Breast epithelium (tissue), 3 donors: ENCODE measurements around the gene GRHL3.

Experiments used
- POLR2A ChIP-seq: fragments of 450-650 bp; IDR thresholded peaks from one replicate; pipeline ENCODE4 v1.6.1; 2016; ENCODE audit warnings: antibody characterized with exemption, mild to moderate bottlenecking, moderate library complexity
- POLR2AphosphoS5 ChIP-seq, 3 donors: sonication (generic); formaldehyde crosslinking; IDR thresholded peaks; one replicate each; pipeline ENCODE4 v1.6.1; 2017; ENCODE audit warnings: antibody characterized with exemption in 3 of 3
- TF ChIP-seq, protein P1 (sequence below), 3 donors: fragments of 450-650 bp; IDR thresholded peaks; one replicate each; pipeline ENCODE4 v1.5.1; 2016 to 2017; ENCODE audit warnings: antibody characterized with exemption in 3 of 3, mild to moderate bottlenecking in 3 of 3, moderate library complexity in 3 of 3

DNA sequence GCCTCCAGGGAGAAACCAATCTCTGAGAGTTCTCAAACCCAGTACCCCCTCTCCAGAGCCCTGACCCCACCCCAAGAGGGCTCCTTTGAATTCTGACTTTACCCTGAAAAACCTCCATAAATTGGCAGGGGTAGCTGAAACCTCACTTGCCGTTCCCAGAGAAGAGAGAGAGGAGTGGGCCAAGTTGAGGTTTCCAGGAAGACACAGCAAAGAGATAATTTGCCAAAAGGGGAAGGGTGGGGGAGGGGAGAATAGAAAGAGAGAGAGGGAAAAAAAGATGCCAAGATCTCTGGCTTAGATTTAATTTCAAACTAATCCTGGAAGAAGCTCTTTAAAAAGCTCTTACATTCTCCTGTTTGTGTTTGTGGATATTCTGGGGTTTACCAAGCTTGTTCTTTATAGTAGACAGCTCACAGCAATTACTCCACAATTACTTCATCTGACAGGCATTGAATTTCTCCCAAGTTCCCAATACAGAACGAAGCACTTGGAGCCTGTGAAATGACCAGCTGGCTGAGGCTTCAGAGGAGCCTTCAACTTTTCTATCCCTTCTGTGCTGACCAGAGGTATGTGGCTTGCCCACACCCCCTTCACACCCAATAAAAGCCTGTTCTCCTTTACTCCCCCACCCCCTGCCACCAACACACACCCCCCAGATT is 1.1 kb upstream of the GRHL3 start:
- TF ChIP-seq POLR2A (no peak), POLR2AphosphoS5 (IDR thresholded peaks at IDR 0.05) (no peak)
- TF ChIP-seq, protein P1, sequence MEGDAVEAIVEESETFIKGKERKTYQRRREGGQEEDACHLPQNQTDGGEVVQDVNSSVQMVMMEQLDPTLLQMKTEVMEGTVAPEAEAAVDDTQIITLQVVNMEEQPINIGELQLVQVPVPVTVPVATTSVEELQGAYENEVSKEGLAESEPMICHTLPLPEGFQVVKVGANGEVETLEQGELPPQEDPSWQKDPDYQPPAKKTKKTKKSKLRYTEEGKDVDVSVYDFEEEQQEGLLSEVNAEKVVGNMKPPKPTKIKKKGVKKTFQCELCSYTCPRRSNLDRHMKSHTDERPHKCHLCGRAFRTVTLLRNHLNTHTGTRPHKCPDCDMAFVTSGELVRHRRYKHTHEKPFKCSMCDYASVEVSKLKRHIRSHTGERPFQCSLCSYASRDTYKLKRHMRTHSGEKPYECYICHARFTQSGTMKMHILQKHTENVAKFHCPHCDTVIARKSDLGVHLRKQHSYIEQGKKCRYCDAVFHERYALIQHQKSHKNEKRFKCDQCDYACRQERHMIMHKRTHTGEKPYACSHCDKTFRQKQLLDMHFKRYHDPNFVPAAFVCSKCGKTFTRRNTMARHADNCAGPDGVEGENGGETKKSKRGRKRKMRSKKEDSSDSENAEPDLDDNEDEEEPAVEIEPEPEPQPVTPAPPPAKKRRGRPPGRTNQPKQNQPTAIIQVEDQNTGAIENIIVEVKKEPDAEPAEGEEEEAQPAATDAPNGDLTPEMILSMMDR (IDR thresholded peaks at IDR 0.05) = no peak
